GM19463 (cell line): ENCODE measurements around the gene CD79B.
"Not testable (repeated sequence)": the region's sequence is repeated elsewhere in the genome, so short reads cannot be mapped to it uniquely, and the experiment has no call there.

Experiments
- ATAC-seq: cut with Tn5 transposase; IDR thresholded peaks from one replicate; pipeline ENCODE4 v1.9.1; 2021; ENCODE audit warnings: mild to moderate bottlenecking, moderate library complexity; ENCODE audit not compliant: unreplicated experiment

CD79B gene

DNA sequence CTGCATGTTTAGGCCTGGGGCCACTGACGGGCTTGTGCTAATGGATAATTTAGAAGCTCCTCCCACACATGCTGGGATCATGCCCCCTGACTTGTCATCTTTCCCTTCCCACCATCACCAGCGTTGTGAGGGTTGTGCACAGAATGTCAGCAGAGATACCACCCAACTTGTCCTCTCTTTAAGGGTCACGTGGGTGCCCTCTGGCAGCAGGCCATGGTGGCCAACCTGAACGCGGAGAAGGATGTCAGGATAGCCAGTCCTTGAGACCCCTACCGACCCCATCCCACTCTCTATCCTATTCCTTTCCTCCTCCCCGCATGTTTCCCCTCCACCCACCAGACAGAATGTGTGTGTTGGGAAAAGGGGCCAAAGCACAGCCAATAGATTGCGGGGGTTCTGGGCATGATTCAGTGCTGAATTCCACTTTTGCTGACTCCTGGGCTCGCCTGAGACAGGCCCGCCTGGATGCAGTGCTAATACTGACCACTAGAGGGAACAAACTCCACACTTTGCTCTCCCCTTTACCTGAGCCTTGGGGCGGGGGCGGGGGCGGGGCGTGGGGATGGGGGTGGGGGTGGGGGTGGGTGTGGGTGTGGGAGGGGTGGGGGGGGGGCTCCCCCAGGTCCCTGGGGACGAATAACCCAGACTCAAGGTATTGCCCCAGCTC, 50.1 kb downstream of the CD79B start, which contains the start of gene GH2:
GH2 (minus strand) TSS at position 10 of the 667 bp plus-strand sequence. CDS start 143 bp downstream, outside the sequence.
- no peak for ATAC-seq

DNA sequence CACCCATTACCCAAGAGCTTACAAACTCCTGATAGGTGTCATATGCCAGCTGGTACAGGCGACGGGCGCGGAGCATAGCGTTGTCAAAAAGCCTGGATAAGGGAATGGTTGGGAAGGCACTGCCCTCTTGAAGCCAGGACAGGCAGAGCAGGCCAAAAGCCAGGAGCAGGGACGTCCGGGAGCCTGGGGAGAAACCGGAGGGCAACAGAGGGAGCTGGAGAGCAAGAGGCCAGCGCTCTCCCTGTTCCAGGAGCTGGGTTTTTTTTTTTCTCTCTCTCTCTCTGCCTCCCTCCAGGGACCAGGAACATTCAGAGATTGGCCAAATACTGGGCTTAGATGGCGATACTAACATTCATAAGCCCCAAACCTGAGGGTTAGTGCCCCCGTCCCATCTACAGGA, 50.8 kb downstream of the CD79B start:
- not testable (repeated sequence) for ATAC-seq

GRCh38 chr17:63880706-63881105, 51.4 kb downstream of the CD79B start:
- ATAC-seq: no peak
